GM18858 (cell line): Measurements from ENCODE around the gene NFKBIL1.
"Not testable (repeated sequence)": the region's sequence is repeated elsewhere in the genome, so short reads cannot be mapped to it uniquely, and the experiment has no call there.

Experiments used
- ATAC-seq: cut with Tn5 transposase; IDR thresholded peaks from one replicate; pipeline ENCODE4 v1.9.1; 2021; ENCODE audit not compliant: unreplicated experiment

The NFKBIL1 gene, protein sequence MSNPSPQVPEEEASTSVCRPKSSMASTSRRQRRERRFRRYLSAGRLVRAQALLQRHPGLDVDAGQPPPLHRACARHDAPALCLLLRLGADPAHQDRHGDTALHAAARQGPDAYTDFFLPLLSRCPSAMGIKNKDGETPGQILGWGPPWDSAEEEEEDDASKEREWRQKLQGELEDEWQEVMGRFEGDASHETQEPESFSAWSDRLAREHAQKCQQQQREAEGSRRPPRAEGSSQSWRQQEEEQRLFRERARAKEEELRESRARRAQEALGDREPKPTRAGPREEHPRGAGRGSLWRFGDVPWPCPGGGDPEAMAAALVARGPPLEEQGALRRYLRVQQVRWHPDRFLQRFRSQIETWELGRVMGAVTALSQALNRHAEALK

DNA sequence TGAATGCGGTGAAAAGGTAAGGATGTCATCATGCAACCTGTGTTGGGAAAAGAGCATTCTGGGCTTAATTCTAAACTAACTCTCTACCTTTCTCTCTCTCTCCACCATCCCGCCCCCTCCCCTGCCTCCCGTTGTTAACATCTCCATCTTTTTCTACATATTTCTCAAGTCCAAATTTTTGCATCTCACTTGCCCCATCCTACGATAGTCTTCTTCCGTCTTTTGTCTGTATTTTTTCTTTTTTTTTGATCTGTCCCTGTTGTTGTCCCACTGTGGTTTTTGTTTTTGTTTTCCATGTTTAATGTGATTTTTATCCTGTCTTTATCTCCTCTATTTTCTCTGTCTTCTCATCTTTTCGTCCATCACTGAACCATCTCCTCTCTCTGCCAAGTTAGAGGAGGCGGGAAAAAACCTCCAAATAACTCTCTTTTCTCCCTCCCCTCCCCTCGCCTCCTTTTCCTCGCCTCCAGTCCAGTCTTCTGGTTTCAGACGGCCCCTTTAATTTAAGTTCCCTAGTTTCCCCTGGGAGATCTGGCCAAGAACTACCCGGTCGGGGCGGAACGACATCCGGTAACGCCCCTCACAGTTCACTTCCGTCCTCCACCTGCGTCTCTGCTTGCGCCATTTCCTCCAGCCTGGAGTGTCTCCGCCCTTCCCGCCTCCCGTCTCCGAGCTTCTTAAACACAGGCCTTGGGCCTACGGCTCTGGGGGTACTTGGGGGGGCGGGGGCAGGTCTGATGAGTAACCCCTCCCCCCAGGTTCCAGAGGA, at the start of gene NFKBIL1:
TSS of gene NFKBIL1 (plus strand) at position 651 of the 769 bp plus-strand sequence. CDS start at position 738, 87 bp downstream.
- ATAC-seq: no peak

DNA sequence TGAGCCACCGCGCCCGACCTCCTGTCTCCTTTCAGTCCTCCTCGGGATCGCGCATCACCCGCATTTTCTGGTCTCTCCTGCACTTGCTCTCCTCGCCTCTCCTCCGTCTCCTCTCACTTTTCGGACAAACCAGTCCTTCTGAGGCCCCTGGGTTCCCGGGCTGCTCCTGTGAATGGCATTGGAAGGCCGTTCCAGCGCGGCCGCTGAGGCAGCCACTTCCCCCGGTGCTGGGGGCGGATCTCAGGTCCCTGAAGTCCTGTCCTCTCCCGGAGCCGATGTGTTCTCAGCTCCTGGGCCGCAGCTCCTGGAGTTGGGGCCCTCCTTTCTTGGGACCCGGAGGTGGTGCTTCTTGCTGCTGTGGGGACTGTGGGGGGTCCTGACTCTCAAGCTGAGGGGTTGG, 48.7 kb upstream of the NFKBIL1 start:
- ATAC-seq: no peak

DNA sequence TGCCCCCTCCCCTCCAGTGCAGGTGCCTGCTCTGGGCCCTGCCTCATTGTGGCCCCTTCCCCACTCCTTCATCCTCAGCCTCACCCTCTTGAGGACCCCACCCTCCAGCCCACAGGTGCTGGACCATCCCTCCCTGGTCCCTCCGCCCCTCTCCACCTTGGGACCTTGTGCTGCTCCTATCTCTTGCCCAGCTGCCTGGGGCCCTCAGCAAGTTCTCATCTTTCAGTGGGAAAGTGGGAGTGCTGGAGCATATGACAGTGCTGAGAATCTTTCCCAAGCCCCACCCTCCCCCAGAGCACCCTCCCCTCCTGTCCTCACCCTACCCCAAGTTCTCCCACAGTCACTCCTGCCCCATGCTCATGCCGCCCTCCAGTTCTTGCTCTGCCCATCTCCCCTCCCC, 47.8 kb upstream of the NFKBIL1 start:
- ATAC-seq: not testable (repeated sequence)

DNA sequence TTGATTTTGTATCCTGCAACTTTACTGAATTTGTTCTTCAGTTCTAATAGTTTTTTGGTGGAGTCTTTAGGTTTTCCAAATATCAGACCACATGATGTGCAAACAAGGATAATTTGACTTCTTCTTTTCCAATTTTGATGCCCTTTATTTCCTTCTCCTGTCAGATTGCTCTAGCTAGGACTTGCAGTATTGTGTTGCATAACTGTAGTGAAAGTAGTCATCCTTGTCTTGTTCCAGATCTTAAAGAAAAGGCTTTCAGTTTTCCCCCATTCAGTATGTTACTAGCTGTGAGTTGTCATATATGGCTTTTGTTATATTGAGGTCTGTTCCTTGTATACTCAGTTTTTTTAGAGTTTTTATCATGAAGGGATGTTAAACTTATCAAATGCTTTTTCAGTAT, 44.8 kb upstream of the NFKBIL1 start:
- no peak for ATAC-seq

DNA sequence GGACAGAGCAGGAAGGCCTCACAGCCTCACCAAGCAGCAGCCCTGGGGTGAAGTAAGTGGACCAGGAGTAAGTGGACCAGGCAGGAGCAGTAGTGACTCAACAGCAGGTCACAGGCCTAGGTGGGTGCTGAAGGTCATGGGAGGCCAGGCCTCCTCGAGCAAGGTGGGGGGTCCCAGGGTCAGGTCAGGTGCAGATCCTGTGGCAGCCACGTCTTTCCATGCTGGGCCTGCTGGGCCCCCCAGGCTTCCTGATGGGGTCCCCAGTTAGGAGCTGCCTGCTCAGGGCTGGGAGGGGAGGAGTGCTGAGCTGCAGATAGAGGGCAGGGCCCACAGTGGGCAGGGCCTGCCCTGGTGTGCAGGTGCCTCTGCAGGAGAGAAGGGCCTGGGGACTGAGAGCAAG, 38.4 kb upstream of the NFKBIL1 start:
- not testable (repeated sequence) for ATAC-seq

DNA sequence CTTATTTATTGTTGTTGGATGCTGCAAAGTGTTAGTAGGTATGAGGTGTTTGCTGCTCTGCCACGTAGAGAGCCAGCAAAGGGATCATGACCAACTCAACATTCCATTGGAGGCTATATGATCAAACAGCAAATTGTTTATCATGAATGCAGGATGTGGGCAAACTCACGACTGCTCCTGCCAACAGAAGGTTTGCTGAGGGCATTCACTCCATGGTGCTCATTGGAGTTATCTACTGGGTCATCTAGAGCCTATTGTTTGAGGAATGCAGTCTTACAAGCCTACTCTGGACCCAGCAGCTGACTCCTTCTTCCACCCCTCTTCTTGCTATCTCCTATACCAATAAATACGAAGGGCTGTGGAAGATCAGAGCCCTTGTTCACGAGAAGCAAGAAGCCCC, 37.4 kb upstream of the NFKBIL1 start:
- no peak for ATAC-seq

DNA sequence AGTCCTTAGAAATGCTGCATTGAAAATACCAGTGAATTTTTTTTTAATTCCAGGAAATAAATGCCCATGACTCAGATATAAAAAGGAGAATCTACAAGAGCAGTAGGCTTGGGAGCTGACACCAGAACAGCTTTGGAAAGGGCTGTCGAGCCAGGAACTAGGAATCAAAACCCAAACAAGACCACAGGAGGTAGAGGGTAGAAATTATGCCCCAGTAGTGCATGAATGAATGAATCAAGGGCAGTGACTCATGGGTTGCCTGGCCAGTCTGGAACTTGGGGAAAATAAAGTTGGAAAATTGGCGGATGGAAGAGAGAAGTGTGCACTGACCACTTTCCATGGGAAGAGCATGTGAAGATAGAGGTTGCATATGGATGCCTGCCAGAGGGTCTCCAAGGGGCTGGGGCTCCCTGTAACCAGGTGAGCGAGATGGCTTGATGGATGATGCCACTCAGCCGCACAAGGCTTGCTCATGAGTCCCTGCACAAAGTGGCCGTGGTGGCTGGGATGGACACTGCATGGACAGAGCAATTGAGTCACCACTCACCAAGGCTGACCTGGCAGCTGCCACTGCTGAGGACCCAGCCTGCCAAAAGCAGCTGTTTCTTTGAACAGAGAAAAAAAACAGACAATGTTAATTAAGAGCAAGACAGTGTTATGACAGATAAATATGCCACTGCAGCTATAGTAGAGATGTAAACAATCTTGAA, 33.8 kb upstream of the NFKBIL1 start:
- ATAC-seq: no peak

DNA sequence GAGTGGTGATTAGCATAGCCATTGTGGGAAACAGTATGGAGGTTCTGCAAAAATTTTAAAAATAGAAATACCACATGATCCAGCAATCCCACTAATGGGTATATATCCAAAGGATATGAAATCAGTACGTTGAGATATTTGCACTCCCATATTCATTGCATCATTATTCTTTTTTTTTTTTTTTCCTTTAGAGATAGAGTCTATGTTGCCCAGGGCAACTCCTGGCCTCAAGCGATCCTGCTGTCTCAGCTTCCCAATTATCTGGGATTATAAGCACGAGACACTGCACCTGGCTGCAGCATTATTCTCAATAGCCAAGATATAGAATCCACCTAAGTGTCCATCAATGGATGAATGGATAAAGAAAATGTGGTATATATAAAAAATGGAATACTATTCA, 25.6 kb upstream of the NFKBIL1 start:
- no peak for ATAC-seq

DNA sequence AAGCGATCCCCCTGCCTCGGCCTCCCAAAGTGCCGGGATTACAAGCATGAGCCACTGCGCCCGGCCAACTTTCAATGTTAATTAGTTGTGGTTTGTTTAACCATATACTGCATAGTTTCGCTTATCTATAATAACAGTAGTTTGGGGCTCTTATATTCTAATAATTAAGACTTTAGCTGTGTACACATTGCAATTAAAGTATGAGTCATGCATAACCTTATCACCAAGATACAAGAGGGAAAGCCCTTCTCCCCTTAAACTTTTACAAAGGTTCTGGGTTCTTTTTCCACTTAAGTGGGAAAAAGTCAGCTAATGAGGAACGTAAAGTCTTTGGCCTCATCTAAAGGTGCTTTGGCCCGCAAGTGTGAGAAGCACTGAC, 21.9 kb upstream of the NFKBIL1 start:
- no peak for ATAC-seq

DNA sequence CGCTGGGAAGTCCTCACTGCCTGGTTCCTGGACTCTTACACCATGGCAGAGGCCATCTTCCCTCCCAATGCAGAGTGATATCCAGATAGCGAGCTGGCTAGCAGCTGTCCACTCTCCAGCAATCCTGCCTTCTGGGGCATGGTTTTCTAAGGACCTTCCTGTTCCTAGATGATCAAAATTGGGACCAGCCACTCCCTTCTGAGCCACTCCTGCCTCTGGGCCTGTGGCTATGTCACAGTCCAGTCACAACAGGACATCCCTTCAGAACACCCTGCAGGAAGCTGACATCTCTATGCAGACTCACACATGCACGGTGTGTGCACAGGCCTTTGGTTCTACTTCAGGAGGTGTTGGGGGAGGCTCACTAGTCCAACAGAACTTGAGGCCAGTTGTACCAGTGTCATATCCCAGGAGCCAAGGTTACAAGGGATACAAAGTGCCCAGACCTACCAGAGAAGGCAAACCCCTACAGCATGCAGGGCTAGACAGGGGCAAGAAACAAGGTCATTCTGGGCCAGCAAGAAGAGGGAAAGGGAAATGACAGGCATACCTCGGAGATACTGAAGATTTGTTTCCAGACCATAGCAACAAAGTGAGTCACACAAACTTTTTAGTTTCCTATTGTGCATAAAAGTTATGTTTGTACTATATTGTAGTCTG, 21.3 kb upstream of the NFKBIL1 start:
- ATAC-seq: no peak

DNA sequence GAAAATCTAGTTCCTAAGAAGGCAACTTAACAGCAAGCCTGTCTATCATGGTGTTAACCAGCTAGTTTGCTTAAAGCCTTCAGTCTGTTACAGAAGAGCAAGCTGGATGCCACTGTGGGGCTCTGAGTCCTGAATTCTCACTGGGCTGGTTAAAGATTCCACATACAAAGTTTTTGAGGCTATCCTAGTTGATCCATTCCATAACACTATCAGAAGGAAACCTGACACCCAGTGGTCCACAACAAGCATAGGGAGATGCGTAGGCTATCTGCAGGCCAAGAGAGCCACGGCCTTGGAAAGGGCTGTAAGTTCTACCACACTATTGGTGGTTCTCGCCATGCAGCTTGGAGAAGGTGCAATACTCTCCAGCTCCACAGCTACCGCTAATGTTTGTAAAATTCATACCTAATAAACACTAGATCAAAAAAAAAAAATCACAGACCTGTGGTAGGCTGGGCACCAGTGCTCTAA, 19.1 kb upstream of the NFKBIL1 start:
- ATAC-seq: no peak

DNA sequence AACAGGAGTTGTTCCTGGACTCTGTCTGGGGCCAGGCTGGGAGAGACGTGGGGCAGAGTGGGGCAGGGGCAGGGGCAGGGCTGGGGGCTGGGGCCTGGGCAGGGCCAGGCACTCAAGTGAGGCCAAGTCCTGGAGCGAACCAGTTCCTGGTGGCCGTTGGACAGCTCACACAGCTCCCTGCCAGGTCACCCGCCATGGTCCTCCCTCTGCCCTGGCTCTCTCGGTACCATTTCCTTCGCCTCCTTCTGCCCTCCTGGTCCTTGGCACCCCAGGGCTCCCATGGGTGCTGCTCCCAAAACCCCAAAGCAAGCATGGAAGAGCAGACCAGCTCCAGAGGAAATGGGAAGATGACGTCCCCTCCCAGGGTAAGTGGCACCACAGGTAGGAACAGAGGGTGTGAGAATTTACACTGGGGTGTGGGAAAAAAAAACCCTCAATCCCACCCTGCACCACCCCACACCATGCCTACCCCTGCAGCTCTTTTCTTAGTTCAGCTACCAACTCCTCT, 18.5 kb upstream of the NFKBIL1 start, which contains the start of gene MCCD1:
TSS of gene MCCD1 (plus strand) at position 142 of the 508 bp plus-strand sequence. CDS start at position 195, 53 bp downstream.
- no peak for ATAC-seq

DNA sequence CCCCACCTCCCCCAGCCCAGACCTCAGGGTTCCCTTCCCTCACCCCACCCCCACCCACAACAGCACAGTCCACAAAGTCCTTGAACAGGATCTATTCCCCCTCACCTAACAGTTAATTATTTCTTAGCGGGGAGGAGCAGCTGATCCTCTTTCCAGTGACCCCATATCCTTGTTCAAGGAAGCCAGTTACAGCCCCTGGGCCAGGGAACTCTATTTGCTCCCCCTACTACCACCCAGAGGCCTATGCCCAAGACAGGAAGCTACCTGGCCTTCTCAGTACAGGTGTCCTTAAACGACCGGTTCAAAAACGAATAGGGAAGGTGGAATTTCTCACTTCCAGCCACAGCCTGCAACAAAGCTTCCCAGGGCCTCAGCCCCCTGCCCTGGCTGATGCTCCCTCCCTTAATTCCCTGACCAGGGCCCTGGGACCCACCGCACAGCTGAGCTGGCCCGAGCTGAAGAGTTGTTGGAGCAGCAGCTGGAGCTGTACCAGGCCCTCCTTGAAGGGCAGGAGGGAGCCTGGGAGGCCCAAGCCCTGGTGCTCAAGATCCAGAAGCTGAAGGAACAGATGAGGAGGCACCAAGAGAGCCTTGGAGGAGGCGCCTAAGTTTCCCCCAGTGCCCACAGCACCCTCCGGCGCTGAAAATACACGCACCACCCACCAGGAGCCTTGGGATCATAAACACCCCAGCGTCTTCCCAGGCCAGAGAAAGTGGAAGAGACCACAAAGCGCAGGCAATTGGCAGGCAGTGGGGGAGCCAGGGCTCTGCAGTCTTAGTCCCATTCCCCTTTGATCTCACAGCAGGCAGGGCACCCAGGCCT, 17.9 kb upstream of the NFKBIL1 start:
- ATAC-seq: no peak

DNA sequence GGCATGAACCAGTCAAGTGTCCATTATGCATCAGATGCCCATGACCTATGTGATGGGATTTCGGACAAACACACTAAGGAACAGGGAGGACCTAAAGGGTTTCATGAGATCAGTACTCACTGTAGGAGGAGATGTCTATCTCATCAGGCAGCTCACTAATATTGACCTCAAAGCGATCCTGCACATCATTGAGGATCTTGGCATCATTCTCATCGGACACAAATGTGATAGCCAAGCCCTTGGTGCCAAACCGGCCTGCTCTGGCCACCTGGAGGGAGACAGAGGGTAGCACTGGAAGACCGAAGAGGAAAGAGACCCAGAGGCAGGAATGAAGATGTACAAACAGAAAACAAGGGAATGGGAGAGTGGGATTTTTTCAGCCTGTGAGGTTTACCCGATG, 16.7 kb upstream of the NFKBIL1 start:
- ATAC-seq: no peak

DNA sequence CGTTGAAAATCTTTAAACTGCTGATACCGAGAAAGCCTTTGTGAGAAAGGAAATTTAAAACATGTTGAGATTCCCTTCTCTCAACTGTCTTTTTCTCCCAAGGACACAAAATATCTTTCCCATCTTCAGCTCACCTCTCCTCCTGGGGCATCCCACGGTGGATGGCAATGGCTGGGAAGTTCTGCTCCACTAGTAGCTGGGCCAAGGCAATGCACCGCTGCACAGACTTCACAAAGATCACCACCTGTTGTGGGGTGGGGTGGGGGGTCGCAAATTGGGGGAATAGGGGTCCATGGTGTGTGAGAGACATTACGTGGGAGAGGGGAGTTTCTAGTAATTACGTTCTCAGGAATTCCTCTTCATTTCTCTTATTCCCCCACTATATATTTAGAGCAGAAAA, 16.2 kb upstream of the NFKBIL1 start:
- ATAC-seq: no peak

DNA sequence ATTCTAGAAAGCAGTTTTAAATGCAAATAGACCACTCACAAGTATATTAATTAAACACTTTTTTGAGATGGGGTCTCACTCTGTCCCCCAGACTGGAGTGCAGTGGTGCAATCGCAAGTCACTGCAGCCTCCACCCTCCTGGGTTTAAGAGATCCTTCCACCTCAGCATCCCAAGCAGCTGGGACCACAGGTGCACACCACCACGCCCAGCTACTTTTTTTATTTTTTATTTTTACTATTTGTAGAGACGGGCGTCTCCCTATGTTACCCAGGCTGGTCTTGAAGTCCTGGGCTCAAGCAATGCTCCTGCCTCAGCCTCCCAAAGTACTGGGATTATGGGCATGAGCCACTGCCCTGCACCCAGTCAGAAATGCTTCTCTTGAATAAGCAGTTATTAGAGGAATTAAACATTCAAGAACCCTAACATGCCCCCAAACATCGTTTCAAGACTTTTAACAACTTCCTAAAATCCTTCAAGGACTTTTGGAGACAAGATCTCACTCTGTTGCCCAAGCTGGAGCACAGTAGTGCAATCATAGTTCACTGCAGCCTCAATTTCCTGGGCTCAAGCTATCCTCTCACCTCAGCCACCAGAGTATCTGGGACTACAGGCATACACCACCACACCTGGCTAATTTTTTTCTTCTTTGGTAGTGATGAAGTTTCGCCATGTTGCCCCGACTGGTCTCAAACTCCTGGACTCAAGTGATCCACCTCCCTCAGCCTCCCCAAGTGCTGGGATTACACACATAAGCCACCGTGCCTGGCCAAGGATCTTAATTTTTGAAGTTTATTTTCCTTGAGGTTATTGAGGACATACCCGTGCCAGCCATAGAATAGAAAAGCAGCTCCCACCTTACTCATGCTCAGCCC, 15.4 kb upstream of the NFKBIL1 start:
- no peak for ATAC-seq

DNA sequence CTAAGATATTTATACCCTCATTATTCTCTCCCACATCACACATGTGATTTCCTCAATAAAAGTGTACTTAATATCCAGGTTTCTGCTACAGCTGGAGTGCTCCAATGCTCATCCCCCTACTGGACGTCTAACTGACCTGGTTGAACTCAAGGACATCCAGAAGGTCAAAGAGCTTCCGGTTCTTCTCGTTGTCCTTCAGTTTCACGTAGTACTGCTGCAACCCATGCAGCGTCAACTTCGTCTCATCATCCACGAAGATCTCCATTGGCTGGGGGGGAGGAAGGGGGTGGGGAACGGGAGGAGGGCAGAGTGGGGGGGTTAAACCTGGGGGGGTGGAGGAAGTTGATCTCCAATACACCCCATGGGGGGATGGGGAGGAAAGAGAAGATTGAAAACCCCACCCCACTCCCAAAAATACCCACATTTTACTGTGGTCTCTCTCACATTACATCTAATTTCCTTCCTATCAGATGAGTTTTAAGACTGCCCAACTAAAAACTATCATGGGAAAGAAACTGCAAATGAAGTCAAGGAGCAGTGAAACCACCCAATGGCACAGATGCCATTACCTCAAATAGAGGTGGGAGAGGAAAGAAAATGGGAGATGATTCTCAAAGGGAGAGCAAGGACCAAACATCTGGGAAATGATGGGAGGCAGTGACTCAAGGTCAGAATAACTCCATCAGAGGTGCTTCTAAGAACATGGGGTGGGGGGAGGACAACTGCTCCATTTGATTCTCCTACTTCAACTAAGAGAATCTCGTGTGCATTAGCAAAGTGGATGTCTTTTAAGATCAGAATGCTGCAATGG, 14.6 kb upstream of the NFKBIL1 start:
- ATAC-seq: no peak

DNA sequence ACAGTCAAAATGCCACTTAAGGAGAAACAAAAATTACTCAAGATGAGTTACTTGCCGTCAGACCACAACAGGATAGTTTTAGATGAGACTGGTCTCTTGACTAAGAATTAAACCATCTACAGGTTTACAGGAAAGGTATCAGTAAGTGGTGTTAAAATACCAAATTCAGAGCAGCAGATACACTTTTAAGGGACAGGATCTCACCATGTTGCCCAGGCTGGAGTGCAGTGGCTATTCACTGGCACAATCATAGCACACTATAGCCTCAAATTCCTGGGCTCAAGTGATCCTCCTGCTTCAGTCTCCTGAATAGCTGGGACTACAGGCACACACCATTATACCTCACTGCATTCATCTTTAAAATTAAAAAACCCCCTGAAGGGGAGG, 14.0 kb upstream of the NFKBIL1 start:
- ATAC-seq: no peak
